Measurements from ENCODE around the gene EDNRB.

The EDNRB gene

DNA sequence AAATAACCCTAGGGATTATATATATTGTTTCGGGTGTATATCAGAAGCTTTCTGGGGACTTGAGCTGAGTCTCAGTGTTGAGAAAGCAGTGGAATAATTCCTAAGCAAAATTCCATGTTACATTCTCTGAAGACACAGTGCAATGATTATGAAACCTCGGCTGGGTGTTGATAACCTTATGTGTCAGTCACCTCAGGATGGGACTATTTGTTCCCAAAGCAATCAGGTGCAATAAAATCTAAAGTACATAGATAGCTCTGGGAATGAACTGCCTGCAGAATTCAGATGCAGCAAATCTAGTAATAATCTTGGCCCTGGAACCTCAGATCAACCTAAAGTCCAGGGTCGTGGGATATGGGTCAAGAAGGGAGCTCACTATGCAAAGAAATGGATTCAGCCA, 53.0 kb downstream of the EDNRB start:
- Histone ChIP-seq H2AFZ (ENCODE audit: low read length) (no peak overlapping the region), H3K4me3 (ENCODE audit: low read length) (no peak overlapping the region), H3K27me3 (replicated peaks; ENCODE audit: insufficient read depth, low read length) (no peaks in the 10 kb centered on the region), H3F3A (ENCODE audit: insufficient read depth, low read length) (no peaks in the 10 kb centered on the region), H3K9ac (ENCODE audit: low read length) (no peak overlapping the region), H3K36me3 (replicated peaks; ENCODE audit: insufficient read depth, low read length) (no peaks in the 10 kb centered on the region), H3K27ac (ENCODE audit: low read length) (no peak overlapping the region), H3K79me2 (ENCODE audit: low read length) (no peaks in the 10 kb centered on the region), H3K9me2 (replicated peaks; ENCODE audit: insufficient read depth, low read length) (no peaks in the 10 kb centered on the region), H3K4me2 (ENCODE audit: low read depth, low read length) (no peak overlapping the region), H3K9me3 (replicated peaks; ENCODE audit: insufficient read depth, low read length) (no peaks in the 10 kb centered on the region; the same call in 1 of the 2 replicates), H3K4me1 (ENCODE audit: low read length) (no peaks in the 10 kb centered on the region), H4K20me1 (ENCODE audit: insufficient read depth, low read length) (no peaks in the 10 kb centered on the region)
- no peak for DNase-seq
- no peak for TF ChIP-seq EZH2 (optimal IDR thresholded peaks at IDR 0.05; ENCODE audit: low read depth, low read length)
- TF ChIP-seq CTCF (IDR thresholded peaks at IDR 0.05; ENCODE audit: low read length): no peak
- TF ChIP-seq EZH2phosphoT487 (IDR thresholded peaks at IDR 0.05; ENCODE audit: low read length): no peak

- Histone ChIP-seq H3K4me2 (ENCODE audit: low read depth, low read length) (no peak overlapping the region), H4K20me1 (ENCODE audit: insufficient read depth, low read length) (no peaks in the 10 kb centered on the region), H3K27ac (ENCODE audit: low read length) (no peak overlapping the region), H3K4me3 (ENCODE audit: low read length) (no peak overlapping the region), H3K79me2 (ENCODE audit: low read length) (no peaks in the 10 kb centered on the region), H3K9ac (ENCODE audit: low read length) (no peak overlapping the region), H3K4me1 (ENCODE audit: low read length) (no peaks in the 10 kb centered on the region), H3K27me3 (replicated peaks; ENCODE audit: insufficient read depth, low read length) (no peaks in the 10 kb centered on the region), H3K9me3 (replicated peaks; ENCODE audit: insufficient read depth, low read length) (no peaks in the 10 kb centered on the region; the same call in 1 of the 2 replicates), H3K9me2 (replicated peaks; ENCODE audit: insufficient read depth, low read length) (no peaks in the 10 kb centered on the region), H2AFZ (ENCODE audit: low read length) (no peak overlapping the region), H3F3A (ENCODE audit: insufficient read depth, low read length) (no peaks in the 10 kb centered on the region), H3K36me3 (replicated peaks; ENCODE audit: insufficient read depth, low read length) (no peaks in the 10 kb centered on the region)
- no peak for TF ChIP-seq CTCF (IDR thresholded peaks at IDR 0.05; ENCODE audit: low read length)
- no peak for TF ChIP-seq EZH2 (optimal IDR thresholded peaks at IDR 0.05; ENCODE audit: low read depth, low read length)
- no peak for TF ChIP-seq EZH2phosphoT487 (IDR thresholded peaks at IDR 0.05; ENCODE audit: low read length)
- no peak for DNase-seq
These were observed 55.5 kb downstream of the EDNRB start for GRCh38 chr13:77863144-77863543.

DNA sequence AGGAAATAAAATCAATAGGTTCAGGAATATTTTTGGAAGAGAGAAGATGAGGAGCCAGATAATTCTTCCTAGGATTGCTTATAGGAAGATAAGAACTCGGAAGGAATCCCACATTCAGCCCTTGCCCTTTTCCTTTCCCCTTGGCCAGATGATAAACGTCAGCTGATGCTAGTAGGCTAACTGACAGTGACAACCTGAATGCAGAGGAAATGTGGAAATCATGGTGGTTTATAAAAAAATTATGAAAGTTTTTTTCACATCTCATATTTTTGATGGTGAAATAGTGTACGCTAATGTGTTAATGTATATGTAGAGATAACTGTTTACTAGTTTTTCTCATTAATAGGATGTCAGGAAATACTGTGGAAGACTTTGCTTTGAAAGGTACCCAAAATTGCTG, 56.9 kb downstream of the EDNRB start:
- H3K9me3 ChIP-seq (replicated peaks; ENCODE audit: insufficient read depth, low read length): no peaks in the 10 kb centered on the region
- no peaks in the 10 kb centered on the region for H3K4me1 ChIP-seq (ENCODE audit: low read length)
- no peaks in the 10 kb centered on the region for H4K20me1 ChIP-seq (ENCODE audit: insufficient read depth, low read length)
- H3K9ac ChIP-seq (ENCODE audit: low read length): no peak overlapping the region
- H3K79me2 ChIP-seq (ENCODE audit: low read length): no peaks in the 10 kb centered on the region
- no peak overlapping the region for H3K4me3 ChIP-seq (ENCODE audit: low read length)
- no peak overlapping the region for H3K27ac ChIP-seq (ENCODE audit: low read length)
- TF ChIP-seq EZH2 (optimal IDR thresholded peaks at IDR 0.05; ENCODE audit: low read depth, low read length): no peak
- no peak for TF ChIP-seq CTCF (IDR thresholded peaks at IDR 0.05; ENCODE audit: low read length)
- no peak for TF ChIP-seq EZH2phosphoT487 (IDR thresholded peaks at IDR 0.05; ENCODE audit: low read length)
- H3F3A ChIP-seq (ENCODE audit: insufficient read depth, low read length): no peaks in the 10 kb centered on the region
- no peaks in the 10 kb centered on the region for H3K27me3 ChIP-seq (replicated peaks; ENCODE audit: insufficient read depth, low read length)
- H3K9me2 ChIP-seq (replicated peaks; ENCODE audit: insufficient read depth, low read length): no peaks in the 10 kb centered on the region
- no peak overlapping the region for H2AFZ ChIP-seq (ENCODE audit: low read length)
- no peak for DNase-seq
- no peak overlapping the region for H3K4me2 ChIP-seq (ENCODE audit: low read depth, low read length)
- no peaks in the 10 kb centered on the region for H3K36me3 ChIP-seq (replicated peaks; ENCODE audit: insufficient read depth, low read length)

Data from MM.1S (cell line).